Mammary epithelial cell (primary cell): Measurements from ENCODE around the gene GUCY2D.

ENCODE experiments used
- EZH2 ChIP-seq: IDR thresholded peaks from 2 replicates; pipeline ENCODE4 v1.6.1; 2012; ENCODE audit warnings: low read length, inconsistent platforms, borderline replicate concordance
- TF ChIP-seq, protein P1 (sequence below), 2 donors: IDR thresholded peaks in 1 of 2; conservative IDR thresholded peaks in 1 of 2; 2 replicates each; pipeline ENCODE4 v1.5.1; 2011 to 2012; ENCODE audit warnings: inconsistent platforms in 2 of 2, low read length in 2 of 2, mild to moderate bottlenecking in 2 of 2, control low read depth in 1 of 2, low read depth in 1 of 2; ENCODE audit not compliant: insufficient read depth in 1 of 2; ENCODE audit errors: extremely low read depth in 1 of 2

DNA sequence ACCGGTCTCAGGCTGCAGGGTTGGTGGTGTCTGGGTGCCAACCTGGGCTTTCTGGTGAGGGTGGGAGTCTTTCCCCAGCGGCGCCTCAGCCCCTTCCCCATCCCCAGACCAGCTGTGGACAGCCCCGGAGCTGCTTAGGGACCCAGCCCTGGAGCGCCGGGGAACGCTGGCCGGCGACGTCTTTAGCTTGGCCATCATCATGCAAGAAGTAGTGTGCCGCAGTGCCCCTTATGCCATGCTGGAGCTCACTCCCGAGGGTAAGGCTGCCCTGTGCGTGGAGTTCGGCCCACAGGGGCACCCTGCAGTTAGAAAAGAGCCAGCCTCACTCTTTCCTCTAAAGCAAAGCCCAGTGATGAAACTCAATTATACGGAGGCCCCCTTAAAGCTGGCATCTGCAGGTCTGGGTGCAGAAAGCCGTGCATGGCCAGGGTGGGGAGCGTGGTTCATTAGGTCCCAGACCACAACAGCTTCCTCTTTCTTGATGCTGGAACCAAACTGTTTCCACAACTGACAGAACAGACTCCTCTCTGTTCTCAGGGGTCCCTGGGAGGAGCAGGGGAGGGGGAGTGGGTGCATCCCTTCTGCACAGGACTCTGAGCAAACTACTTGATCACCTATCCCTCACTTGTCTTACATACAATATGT is 10.7 kb downstream of the GUCY2D start:
- TF ChIP-seq, protein P1, sequence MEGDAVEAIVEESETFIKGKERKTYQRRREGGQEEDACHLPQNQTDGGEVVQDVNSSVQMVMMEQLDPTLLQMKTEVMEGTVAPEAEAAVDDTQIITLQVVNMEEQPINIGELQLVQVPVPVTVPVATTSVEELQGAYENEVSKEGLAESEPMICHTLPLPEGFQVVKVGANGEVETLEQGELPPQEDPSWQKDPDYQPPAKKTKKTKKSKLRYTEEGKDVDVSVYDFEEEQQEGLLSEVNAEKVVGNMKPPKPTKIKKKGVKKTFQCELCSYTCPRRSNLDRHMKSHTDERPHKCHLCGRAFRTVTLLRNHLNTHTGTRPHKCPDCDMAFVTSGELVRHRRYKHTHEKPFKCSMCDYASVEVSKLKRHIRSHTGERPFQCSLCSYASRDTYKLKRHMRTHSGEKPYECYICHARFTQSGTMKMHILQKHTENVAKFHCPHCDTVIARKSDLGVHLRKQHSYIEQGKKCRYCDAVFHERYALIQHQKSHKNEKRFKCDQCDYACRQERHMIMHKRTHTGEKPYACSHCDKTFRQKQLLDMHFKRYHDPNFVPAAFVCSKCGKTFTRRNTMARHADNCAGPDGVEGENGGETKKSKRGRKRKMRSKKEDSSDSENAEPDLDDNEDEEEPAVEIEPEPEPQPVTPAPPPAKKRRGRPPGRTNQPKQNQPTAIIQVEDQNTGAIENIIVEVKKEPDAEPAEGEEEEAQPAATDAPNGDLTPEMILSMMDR (conservative IDR thresholded peaks at IDR 0.05 in 1 of 2, IDR thresholded peaks at IDR 0.05 in 1 of 2; ENCODE audit: extremely low read depth in 1 of 2, insufficient read depth in 1 of 2, low read depth in 1 of 2, low read length in 2 of 2), result no peak
- no peak for TF ChIP-seq EZH2
